Upper lobe of left lung (tissue), 4 donors: ENCODE measurements around the gene JAM3.

ENCODE experiments used
- CTCF ChIP-seq, 6 experiments: fragments of 450-650 bp in 4 of 6; fragments of 200-600 bp in 2 of 6; sonication (generic) in 2 of 6; IDR thresholded peaks; one replicate each; pipeline ENCODE4 v1.5.1; 2016 to 2019; ENCODE audit warnings: antibody characterized with exemption in 6 of 6
- EP300 ChIP-seq, 4 donors: sonication (generic); formaldehyde crosslinking; IDR thresholded peaks; one replicate each; pipeline ENCODE4 v1.5.1; 2017; ENCODE audit warnings: antibody characterized with exemption in 4 of 4, control low read depth in 2 of 4
- POLR2A ChIP-seq, 4 donors: fragments of 450-650 bp; IDR thresholded peaks; one replicate each; pipeline ENCODE4 v1.5.1; 2016 to 2017; ENCODE audit warnings: antibody characterized with exemption in 4 of 4, mild to moderate bottlenecking in 2 of 4
- POLR2AphosphoS5 ChIP-seq, 2 donors: sonication (generic); formaldehyde crosslinking; IDR thresholded peaks; one replicate each; pipeline ENCODE4 v1.5.1; 2017; ENCODE audit warnings: antibody characterized with exemption in 2 of 2

GRCh38 chr11:134139873-134140331 lies 71.0 kb downstream of the JAM3 start:
- TF ChIP-seq CTCF (IDR thresholded peaks at IDR 0.05) (peak; percentile 66 to 85 (median 76)), POLR2A (IDR thresholded peaks at IDR 0.05) (no peak), POLR2AphosphoS5 (IDR thresholded peaks at IDR 0.05) (no peak), EP300 (IDR thresholded peaks at IDR 0.05) (no peak)
